Hepatocyte (in vitro differentiated cells): ENCODE data around the gene SIAH3.

Experiments used
- EZH2 ChIP-seq: fragments of 200-600 bp; sonication (generic); IDR thresholded peaks from 2 replicates; pipeline ENCODE4 v1.6.1; 2016; ENCODE audit warnings: antibody characterized with exemption, mild to moderate bottlenecking, borderline replicate concordance
- TF ChIP-seq, protein P1 (sequence below): fragments of 200-600 bp; sonication (generic); IDR thresholded peaks from 2 replicates; pipeline ENCODE4 v1.5.1; 2016; ENCODE audit warnings: antibody characterized with exemption, mild to moderate bottlenecking; ENCODE audit not compliant: poor library complexity

DNA sequence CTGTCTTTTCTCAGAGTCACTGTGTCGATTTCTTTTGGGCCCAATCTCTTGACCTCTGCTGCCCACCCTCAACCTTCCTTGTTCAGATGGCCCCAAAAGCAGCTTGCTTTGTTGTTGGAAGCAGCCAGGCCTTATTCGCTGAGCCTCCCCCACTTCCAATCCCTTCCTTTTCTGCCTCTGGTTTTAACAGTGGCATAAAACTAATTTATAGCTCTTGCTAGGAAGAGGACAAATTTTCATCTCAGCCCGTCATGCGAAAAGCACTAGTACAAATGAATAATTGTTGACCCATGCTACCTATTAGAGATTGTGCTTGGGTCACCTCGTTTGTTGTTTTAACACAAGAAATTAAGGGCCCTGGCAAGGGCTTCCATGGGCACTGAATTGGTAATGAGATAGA, 51.1 kb downstream of the SIAH3 start:
- TF ChIP-seq, protein P1, sequence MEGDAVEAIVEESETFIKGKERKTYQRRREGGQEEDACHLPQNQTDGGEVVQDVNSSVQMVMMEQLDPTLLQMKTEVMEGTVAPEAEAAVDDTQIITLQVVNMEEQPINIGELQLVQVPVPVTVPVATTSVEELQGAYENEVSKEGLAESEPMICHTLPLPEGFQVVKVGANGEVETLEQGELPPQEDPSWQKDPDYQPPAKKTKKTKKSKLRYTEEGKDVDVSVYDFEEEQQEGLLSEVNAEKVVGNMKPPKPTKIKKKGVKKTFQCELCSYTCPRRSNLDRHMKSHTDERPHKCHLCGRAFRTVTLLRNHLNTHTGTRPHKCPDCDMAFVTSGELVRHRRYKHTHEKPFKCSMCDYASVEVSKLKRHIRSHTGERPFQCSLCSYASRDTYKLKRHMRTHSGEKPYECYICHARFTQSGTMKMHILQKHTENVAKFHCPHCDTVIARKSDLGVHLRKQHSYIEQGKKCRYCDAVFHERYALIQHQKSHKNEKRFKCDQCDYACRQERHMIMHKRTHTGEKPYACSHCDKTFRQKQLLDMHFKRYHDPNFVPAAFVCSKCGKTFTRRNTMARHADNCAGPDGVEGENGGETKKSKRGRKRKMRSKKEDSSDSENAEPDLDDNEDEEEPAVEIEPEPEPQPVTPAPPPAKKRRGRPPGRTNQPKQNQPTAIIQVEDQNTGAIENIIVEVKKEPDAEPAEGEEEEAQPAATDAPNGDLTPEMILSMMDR: no peak
- TF ChIP-seq EZH2: no peak
